Esophagus muscularis mucosa (tissue), 4 donors: ENCODE data around the gene ARHGAP24.

ENCODE experiments used
- EP300 ChIP-seq: sonication (generic); formaldehyde crosslinking; IDR thresholded peaks from one replicate; pipeline ENCODE4 v1.6.1; 2017; ENCODE audit warnings: antibody characterized with exemption
- POLR2A ChIP-seq: fragments of 450-650 bp; IDR thresholded peaks from one replicate; pipeline ENCODE4 v1.6.1; 2017; ENCODE audit warnings: antibody characterized with exemption, moderate library complexity, mild to moderate bottlenecking, low read depth
- TF ChIP-seq, protein P1 (sequence below), 3 experiments: fragments of 200-600 bp in 2 of 3; fragments of 450-650 bp in 1 of 3; sonication (generic) in 2 of 3; IDR thresholded peaks; one replicate each; pipeline ENCODE4 v1.5.1; 2017 to 2019; ENCODE audit warnings: antibody characterized with exemption in 3 of 3, mild to moderate bottlenecking in 2 of 3, moderate library complexity in 1 of 3

DNA sequence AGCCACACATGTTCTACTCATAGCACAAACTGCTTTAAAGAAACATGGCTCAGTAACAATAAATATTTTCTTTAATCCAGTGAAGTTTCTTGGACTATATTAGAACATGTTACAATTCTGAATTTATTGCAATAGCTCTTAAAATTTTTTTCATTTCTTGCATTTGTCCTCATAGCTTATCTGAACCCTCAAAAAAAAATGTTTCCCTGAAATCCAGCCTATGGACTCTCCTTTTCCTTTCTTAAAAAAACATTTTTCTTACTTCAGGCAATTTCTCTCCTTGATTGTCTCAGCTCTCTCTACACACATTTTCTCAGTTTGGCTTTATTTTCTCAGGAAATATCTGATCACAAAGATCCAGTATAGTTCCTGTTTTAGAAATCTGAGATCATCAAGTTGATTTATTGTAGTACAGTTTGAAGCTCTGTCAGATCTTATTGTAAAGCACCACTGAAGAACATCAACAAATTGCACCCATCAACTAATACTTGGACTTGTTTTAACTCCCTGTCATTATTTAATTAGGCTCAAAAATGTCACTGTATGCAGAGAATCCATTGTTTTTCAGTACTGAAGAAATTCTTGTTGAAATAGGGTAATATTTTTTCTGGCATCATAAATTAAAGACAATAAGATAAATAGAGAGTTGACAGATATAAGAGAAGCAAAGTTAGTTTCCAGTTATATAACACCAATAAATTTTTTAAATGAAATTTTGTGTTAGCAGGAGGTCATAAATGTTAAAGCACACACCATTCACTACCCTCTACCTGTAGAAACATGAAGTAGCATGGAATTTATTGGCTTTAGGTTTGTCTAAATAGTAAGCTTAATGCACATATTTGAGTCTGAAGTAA lies 317.7 kb downstream of the ARHGAP24 start:
- no peak for TF ChIP-seq POLR2A
- TF ChIP-seq, protein P1, sequence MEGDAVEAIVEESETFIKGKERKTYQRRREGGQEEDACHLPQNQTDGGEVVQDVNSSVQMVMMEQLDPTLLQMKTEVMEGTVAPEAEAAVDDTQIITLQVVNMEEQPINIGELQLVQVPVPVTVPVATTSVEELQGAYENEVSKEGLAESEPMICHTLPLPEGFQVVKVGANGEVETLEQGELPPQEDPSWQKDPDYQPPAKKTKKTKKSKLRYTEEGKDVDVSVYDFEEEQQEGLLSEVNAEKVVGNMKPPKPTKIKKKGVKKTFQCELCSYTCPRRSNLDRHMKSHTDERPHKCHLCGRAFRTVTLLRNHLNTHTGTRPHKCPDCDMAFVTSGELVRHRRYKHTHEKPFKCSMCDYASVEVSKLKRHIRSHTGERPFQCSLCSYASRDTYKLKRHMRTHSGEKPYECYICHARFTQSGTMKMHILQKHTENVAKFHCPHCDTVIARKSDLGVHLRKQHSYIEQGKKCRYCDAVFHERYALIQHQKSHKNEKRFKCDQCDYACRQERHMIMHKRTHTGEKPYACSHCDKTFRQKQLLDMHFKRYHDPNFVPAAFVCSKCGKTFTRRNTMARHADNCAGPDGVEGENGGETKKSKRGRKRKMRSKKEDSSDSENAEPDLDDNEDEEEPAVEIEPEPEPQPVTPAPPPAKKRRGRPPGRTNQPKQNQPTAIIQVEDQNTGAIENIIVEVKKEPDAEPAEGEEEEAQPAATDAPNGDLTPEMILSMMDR (IDR thresholded peaks at IDR 0.05), result no peak
- no peak for TF ChIP-seq EP300
